Measurements from ENCODE around the gene TSEN34. TPM values are rescaled to one million over a fixed set of nuclear protein-coding genes. Genes with fewer than 3 reads are reported as not detected.

Gene TSEN34
- total RNA-seq, 1 donor from 2014 or later: 43.9 TPM

DNA sequence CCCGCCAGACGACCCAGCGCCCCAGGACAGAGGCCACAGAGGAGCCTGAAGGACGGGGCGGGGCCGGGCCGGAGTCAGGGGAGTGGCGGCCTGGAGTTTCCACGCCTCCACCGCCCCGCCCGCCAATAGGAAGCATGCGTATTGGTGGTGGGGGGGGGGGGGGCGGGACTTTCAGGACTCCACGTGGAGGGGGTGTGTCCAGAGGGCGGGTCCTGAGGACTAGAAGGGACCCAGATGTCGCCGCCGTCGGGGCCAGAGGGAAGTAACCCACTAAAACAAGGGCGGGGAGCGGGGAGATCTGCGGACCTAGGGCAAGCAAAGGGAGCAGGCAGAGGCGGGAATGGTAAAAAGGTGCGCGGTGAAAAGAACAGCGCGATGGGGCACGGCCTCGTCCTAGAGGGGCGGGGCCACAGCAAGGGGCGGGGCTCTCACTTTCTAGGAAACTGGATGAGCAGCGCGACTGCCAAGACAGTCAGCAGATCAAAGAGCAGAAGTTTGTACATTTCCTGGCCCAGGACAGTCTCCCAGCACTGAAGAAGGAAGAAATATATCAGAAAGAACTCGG, 28.8 kb upstream of the TSEN34 start:
- Mint-ChIP-seq H3K4me1 (peaks cover 37% of the 10 kb centered on the region), H3K9me3 (no peaks in the 10 kb centered on the region), H3K27me3 (ENCODE audit: low read depth) (peaks cover 9% of the 10 kb centered on the region), H3K36me3 (peaks cover 2% of the 10 kb centered on the region), H3K27ac (peak overlapping the region; percentile 82), H3K4me3 (peak overlapping the region; percentile 76)
- DNase-seq (ENCODE audit: low spot score in 2 of 2, unreplicated experiment in 2 of 2): peak; percentile 65 to 72
- TF ChIP-seq, protein P1, sequence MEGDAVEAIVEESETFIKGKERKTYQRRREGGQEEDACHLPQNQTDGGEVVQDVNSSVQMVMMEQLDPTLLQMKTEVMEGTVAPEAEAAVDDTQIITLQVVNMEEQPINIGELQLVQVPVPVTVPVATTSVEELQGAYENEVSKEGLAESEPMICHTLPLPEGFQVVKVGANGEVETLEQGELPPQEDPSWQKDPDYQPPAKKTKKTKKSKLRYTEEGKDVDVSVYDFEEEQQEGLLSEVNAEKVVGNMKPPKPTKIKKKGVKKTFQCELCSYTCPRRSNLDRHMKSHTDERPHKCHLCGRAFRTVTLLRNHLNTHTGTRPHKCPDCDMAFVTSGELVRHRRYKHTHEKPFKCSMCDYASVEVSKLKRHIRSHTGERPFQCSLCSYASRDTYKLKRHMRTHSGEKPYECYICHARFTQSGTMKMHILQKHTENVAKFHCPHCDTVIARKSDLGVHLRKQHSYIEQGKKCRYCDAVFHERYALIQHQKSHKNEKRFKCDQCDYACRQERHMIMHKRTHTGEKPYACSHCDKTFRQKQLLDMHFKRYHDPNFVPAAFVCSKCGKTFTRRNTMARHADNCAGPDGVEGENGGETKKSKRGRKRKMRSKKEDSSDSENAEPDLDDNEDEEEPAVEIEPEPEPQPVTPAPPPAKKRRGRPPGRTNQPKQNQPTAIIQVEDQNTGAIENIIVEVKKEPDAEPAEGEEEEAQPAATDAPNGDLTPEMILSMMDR (IDR thresholded peaks at IDR 0.05; ENCODE audit: unreplicated experiment): no peak

DNA sequence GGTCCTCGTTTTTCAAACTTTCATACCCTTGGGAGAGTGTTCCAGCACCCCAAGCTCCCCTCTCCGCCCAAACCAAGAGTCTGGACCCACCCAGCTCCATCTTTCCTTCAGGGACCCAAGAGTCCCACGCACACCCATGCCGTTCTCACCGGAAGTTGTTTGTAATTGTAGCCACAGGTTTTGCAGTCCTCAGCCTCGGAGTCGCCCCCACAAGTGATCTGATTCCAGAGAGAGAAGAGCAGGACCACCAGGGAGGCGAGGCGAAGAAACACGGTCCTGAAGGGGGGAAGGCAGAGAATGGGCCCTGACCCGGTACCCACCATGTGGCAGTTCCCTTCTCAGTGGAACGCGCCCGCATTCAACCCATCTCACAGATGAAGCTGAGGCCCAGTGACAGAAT, 28.2 kb upstream of the TSEN34 start:
- H3K36me3 Mint-ChIP-seq: peaks cover 2% of the 10 kb centered on the region
- H3K9me3 Mint-ChIP-seq: no peaks in the 10 kb centered on the region
- peaks cover 9% of the 10 kb centered on the region for H3K27me3 Mint-ChIP-seq (ENCODE audit: low read depth)
- no peak overlapping the region for H3K4me3 Mint-ChIP-seq
- H3K27ac Mint-ChIP-seq: no peak overlapping the region
- H3K4me1 Mint-ChIP-seq: peaks cover 37% of the 10 kb centered on the region
- DNase-seq (ENCODE audit: low spot score in 2 of 2, unreplicated experiment in 2 of 2): no peak
- TF ChIP-seq, protein P1 (IDR thresholded peaks at IDR 0.05; ENCODE audit: unreplicated experiment): no peak

DNA sequence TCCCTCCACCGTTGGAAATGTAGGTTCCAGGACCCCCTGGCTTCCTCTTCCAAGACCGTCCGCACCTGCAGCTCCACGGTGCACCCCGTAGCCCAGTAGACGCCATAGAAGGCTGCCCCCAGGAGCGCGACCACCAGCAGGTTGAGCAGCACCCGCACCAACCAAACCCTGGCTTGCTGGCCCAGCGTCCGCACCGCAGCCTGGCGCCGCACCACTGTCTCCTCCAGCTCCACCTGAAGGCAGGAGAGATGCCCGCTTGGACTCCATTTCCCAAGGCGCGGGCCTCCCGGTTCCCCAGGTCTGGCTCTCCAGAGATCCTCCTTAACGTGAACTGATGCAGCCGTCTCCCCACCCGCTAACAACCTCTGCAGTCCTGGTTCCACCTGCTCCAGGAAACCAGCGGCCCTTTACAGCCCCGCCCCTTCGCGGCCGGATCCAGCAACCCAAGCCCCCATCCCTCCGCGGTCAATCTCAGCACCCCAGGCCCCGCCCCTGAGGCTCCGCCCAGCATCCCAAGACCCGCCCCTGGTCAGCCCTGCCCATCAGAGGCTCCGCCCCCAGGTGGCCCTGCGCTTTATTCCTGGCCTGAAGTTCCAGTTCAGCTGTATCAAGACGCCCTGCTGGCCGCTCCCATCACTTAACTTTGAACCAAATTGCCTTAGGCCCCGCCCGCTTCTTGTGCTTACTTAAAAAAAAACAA, 26.6 kb upstream of the TSEN34 start:
- Mint-ChIP-seq H3K4me1 (peaks cover 27% of the 10 kb centered on the region), H3K36me3 (peaks cover 2% of the 10 kb centered on the region), H3K27ac (no peak overlapping the region)

DNA sequence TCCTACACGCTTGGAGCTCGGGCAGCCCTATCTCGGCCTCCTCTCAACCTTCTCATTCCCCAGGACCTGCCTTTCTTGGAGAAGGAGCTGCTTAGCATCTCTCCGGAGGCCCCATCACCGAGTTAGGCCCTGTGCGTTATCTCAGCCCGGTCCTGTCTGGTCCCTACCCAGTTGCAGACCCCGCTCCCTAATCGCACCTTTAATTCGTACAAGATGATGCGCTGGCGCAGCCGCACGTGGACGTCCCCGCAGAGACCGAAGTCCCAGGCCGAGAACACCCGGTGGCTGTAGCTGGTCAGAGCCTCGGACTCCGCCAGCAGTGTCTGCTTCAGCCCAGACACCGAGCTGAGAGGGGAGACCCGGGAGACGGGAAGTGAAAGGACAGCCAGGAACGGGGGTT, 25.9 kb upstream of the TSEN34 start:
- TF ChIP-seq, protein P1 (IDR thresholded peaks at IDR 0.05; ENCODE audit: unreplicated experiment): no peak
- Mint-ChIP-seq H3K9me3 (no peaks in the 10 kb centered on the region), H3K4me1 (peaks cover 21% of the 10 kb centered on the region), H3K27ac (no peak overlapping the region), H3K36me3 (peaks cover 2% of the 10 kb centered on the region), H3K27me3 (ENCODE audit: low read depth) (peaks cover 9% of the 10 kb centered on the region), H3K4me3 (no peak overlapping the region)
- no peak for DNase-seq (ENCODE audit: low spot score in 2 of 2, unreplicated experiment in 2 of 2)

More for the DNA sequence above, 26.6 kb upstream of the TSEN34 start:
- Mint-ChIP-seq H3K4me3 (peak overlapping the region; percentile 22), H3K9me3 (no peaks in the 10 kb centered on the region), H3K27me3 (ENCODE audit: low read depth) (peaks cover 9% of the 10 kb centered on the region)
- peak in 1 of 2 experiments; percentile 52 for DNase-seq (ENCODE audit: low spot score in 2 of 2, unreplicated experiment in 2 of 2)
- TF ChIP-seq, protein P1 (IDR thresholded peaks at IDR 0.05; ENCODE audit: unreplicated experiment): no peak

DNA sequence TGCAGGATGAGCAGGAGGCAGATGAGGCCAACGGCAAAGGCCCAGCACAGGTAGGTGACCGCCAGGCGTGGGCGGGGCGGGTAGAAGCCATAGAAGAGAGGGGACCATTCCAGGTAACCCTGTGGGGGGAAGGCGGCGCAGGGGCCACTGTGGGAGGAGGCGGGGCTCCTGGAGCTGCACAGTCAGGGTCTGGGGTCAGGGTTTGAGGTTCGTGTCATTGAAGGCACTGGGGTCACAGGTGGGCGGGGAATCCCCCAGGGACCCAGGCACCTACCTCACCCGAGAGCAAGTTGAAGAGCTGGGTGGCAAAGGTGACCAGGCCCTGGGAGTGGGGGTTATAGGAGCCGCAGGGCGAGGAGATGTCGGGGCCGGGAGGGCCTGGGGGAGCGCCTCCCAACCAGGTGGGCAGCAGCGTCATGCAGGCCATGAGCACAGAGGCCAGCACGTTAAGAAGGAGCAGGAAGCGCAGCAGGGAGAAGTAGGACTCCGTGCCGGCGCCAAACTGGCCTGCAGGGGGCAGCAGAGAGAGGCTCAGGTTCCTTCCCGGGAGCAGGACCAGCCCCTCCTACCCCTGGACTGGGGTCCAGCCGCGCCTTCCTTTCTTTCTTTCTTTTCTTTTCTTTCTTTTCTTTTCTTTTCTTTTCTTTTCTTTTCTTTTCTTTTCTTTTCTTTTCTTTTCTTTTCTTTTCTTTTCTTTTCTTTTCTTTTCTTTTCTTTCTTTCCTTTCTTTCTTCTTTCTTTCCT, 22.8 kb upstream of the TSEN34 start:
- H3K4me3 Mint-ChIP-seq: no peak overlapping the region

More for the DNA sequence above, 22.8 kb upstream of the TSEN34 start:
- Mint-ChIP-seq H3K4me1 (peaks cover 15% of the 10 kb centered on the region), H3K27ac (no peak overlapping the region), H3K36me3 (no peaks in the 10 kb centered on the region), H3K9me3 (no peaks in the 10 kb centered on the region), H3K27me3 (ENCODE audit: low read depth) (peaks cover 5% of the 10 kb centered on the region)
- TF ChIP-seq, protein P1 (IDR thresholded peaks at IDR 0.05; ENCODE audit: unreplicated experiment): peak; percentile 83
- DNase-seq (ENCODE audit: low spot score in 2 of 2, unreplicated experiment in 2 of 2): peak; percentile 88 to 98

Measured in mesothelial cell of epicardium (in vitro differentiated cells).